Stimulated activated naive B cell treated with anti-CD40 and anti-IgM and Interleukin-4, amounts not matched to agents 10 μg/mL and 1 μg/mL and 100 μg/mL, for 72 hours (primary cell): ENCODE results near the gene DDO.
"Not testable (repeated sequence)": the region's sequence is repeated elsewhere in the genome, so short reads cannot be mapped to it uniquely, and the experiment has no call there.

Experiments
- ATAC-seq, 2 donors: fragments of 150-1000 bp; cut with Tn5 transposase; replicated peaks; 2 replicates each; pipeline ENCODE4 v1.10.0; 2021; ENCODE audit warnings: moderate library complexity in 1 of 2
- DNase-seq: peaks from one replicate; pipeline ENCODE4 v3.0.0; 2021
- H3K27ac Mint-ChIP-seq: one replicate; pipeline ENCODE4 v1.8.0; 2022; ENCODE audit warnings: mild to moderate bottlenecking, mixed read lengths
- H3K27me3 Mint-ChIP-seq, 2 donors: one replicate each; pipeline ENCODE4 v1.8.0; 2022; ENCODE audit warnings: mixed read lengths in 2 of 2
- H3K36me3 Mint-ChIP-seq, 2 donors: one replicate each; pipeline ENCODE4 v1.8.0; 2022; ENCODE audit warnings: mixed read lengths in 2 of 2, mild to moderate bottlenecking in 1 of 2
- H3K4me1 Mint-ChIP-seq, 2 donors: one replicate each; pipeline ENCODE4 v1.8.0; 2022; ENCODE audit warnings: mixed read lengths in 2 of 2, mild to moderate bottlenecking in 1 of 2
- H3K4me3 Mint-ChIP-seq, 2 donors: one replicate each; pipeline ENCODE4 v1.8.0; 2022; ENCODE audit warnings: mild to moderate bottlenecking in 2 of 2, mixed read lengths in 2 of 2, moderate library complexity in 1 of 2
- H3K9me3 Mint-ChIP-seq, 2 donors: one replicate each; pipeline ENCODE4 v1.8.0; 2022; ENCODE audit warnings: mixed read lengths in 2 of 2, mild to moderate bottlenecking in 1 of 2

DDO gene

GRCh38 chr6:110354153-110354552 lies 61.2 kb downstream of the DDO start:
- Mint-ChIP-seq H3K36me3 (peaks cover 2 to 3% of the 10 kb centered on the region in 2 donors), H3K27me3 (peaks cover 22 to 31% of the 10 kb centered on the region in 2 donors)
- ATAC-seq = no peak

GRCh38 chr6:110353457-110354001 lies 61.8 kb downstream of the DDO start:
- Mint-ChIP-seq H3K36me3 (peaks cover 2 to 3% of the 10 kb centered on the region in 2 donors), H3K27me3 (peaks cover 15 to 24% of the 10 kb centered on the region in 2 donors), H3K27ac (no peak overlapping the region), H3K4me3 (no peak overlapping the region), H3K4me1 (peaks cover 10 to 12% of the 10 kb centered on the region in 2 donors), H3K9me3 (no peaks in the 10 kb centered on the region)
- ATAC-seq (no peak), DNase-seq (no peak)

More at GRCh38 chr6:110354153-110354552, 61.2 kb downstream of the DDO start:
- peaks cover 10 to 15% of the 10 kb centered on the region in 2 donors for H3K4me1 Mint-ChIP-seq
- no peaks in the 10 kb centered on the region for H3K9me3 Mint-ChIP-seq
- DNase-seq = no peak
- no peak overlapping the region for H3K27ac Mint-ChIP-seq
- no peak overlapping the region for H3K4me3 Mint-ChIP-seq

- Mint-ChIP-seq H3K27me3 (peaks cover 14 to 21% of the 10 kb centered on the region in 2 donors), H3K4me1 (peaks cover 9 to 10% of the 10 kb centered on the region in 2 donors), H3K27ac (no peak overlapping the region), H3K36me3 (peaks cover 2 to 3% of the 10 kb centered on the region in 2 donors), H3K9me3 (no peaks in the 10 kb centered on the region), H3K4me3 (no peak overlapping the region)
- ATAC-seq = no peak
- DNase-seq = no peak
Measured at GRCh38 chr6:110352563-110353262, 62.7 kb downstream of the DDO start.

GRCh38 chr6:110351986-110352385 lies 63.4 kb downstream of the DDO start:
- Mint-ChIP-seq H3K4me1 (peaks cover 2 to 3% of the 10 kb centered on the region in 2 donors), H3K9me3 (no peaks in the 10 kb centered on the region), H3K27ac (no peak overlapping the region), H3K27me3 (peaks cover 7 to 14% of the 10 kb centered on the region in 2 donors), H3K36me3 (peaks cover 0 to 3% of the 10 kb centered on the region in 2 donors), H3K4me3 (no peak overlapping the region)
- ATAC-seq (no peak), DNase-seq (no peak)

GRCh38 chr6:110351546-110351945 lies 63.8 kb downstream of the DDO start:
- DNase-seq = no peak

GRCh38 chr6:110350593-110350992 lies 64.8 kb downstream of the DDO start:
- ATAC-seq, H3K4me3 Mint-ChIP-seq, H3K27ac Mint-ChIP-seq, DNase-seq, H3K4me1 Mint-ChIP-seq, H3K9me3 Mint-ChIP-seq, H3K27me3 Mint-ChIP-seq, H3K36me3 Mint-ChIP-seq: not testable (repeated sequence)

More at GRCh38 chr6:110351546-110351945, 63.8 kb downstream of the DDO start:
- Mint-ChIP-seq H3K36me3 (peaks cover 0 to under 1% of the 10 kb centered on the region in 2 donors), H3K4me1 (peaks cover 0 to 1% of the 10 kb centered on the region in 2 donors), H3K27ac (no peak overlapping the region), H3K4me3 (no peak overlapping the region), H3K27me3 (peaks cover 3 to 10% of the 10 kb centered on the region in 2 donors), H3K9me3 (no peaks in the 10 kb centered on the region)
- ATAC-seq = no peak

- H3K4me3 Mint-ChIP-seq = no peak overlapping the region
- no peaks in the 10 kb centered on the region for H3K36me3 Mint-ChIP-seq
Measured at GRCh38 chr6:110348961-110349690, 66.2 kb downstream of the DDO start.

GRCh38 chr6:110345025-110345424 lies 70.3 kb downstream of the DDO start:
- H3K36me3 Mint-ChIP-seq = no peaks in the 10 kb centered on the region
- peaks cover 10 to 17% of the 10 kb centered on the region in 2 donors for H3K4me1 Mint-ChIP-seq
- H3K27me3 Mint-ChIP-seq = no peaks in the 10 kb centered on the region
- DNase-seq (no peak), ATAC-seq (peak; percentile 79 to 81)
- H3K9me3 Mint-ChIP-seq = peaks cover 0 to 6% of the 10 kb centered on the region in 2 donors
- H3K4me3 Mint-ChIP-seq = no peak overlapping the region
- H3K27ac Mint-ChIP-seq = no peak overlapping the region

More at GRCh38 chr6:110348961-110349690, 66.2 kb downstream of the DDO start:
- no peaks in the 10 kb centered on the region for H3K9me3 Mint-ChIP-seq
- H3K27me3 Mint-ChIP-seq = no peaks in the 10 kb centered on the region
- H3K27ac Mint-ChIP-seq = no peak overlapping the region
- H3K4me1 Mint-ChIP-seq = peaks cover 10 to 17% of the 10 kb centered on the region in 2 donors
- ATAC-seq = no peak
- DNase-seq = no peak

- Mint-ChIP-seq H3K27ac (no peak overlapping the region), H3K27me3 (no peaks in the 10 kb centered on the region), H3K4me1 (peaks cover 10 to 17% of the 10 kb centered on the region in 2 donors), H3K9me3 (peaks cover 0 to 6% of the 10 kb centered on the region in 2 donors), H3K36me3 (no peaks in the 10 kb centered on the region), H3K4me3 (no peak overlapping the region)
- DNase-seq (no peak), ATAC-seq (no peak)
Measured at GRCh38 chr6:110342759-110343158, 72.6 kb downstream of the DDO start.
